HG02973 (cell line): Measurements from ENCODE around the gene PPFIA1.

Experiments
- ATAC-seq: cut with Tn5 transposase; IDR thresholded peaks from one replicate; pipeline ENCODE4 v1.9.1; 2021; ENCODE audit warnings: moderate library complexity; ENCODE audit not compliant: unreplicated experiment

PPFIA1 gene

DNA sequence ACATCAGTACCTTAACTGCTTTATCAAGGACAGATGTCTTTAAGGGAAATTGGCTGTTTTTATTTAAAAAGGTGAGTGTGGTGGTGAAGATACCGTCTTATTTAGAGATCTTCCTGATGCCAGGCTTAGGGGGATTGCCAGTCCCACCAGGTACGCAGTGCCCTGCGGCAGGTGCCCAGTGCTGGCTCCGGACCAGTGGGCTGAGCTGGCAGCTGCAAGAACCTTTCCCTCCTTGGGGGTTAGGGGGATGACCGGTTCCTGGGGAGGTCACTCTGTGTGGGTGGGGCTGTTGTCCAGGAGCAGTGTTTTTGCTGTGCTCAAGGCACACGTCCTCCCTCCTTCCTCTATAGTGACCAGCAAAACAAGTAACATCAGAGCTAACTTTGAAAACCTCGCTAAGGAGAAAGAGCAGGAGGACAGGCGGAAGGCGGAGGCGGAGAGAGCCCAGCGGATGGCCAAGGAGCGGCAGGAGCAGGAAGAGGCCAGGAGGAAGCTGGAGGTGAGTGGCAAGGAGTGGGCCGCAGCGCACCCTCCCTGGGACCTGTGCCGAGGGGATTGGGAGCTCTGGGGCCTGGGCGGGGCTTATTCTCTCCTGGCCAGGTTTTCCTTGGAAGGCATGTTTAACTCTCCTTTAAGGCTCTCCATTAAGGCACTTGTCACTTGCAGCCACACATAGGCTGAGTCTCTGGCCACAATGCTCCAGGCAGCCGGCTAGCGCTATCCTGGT is 158.4 kb downstream of the PPFIA1 start:
- ATAC-seq = no peak

- ATAC-seq = no peak
These were observed 158.9 kb downstream of the PPFIA1 start for GRCh38 chr11:70429428-70429705.

- no peak for ATAC-seq
These were observed 159.4 kb downstream of the PPFIA1 start for GRCh38 chr11:70429724-70430521.

- no peak for ATAC-seq
These were observed 160.4 kb downstream of the PPFIA1 start for GRCh38 chr11:70430671-70431574.

GRCh38 chr11:70431611-70432010 is 161.1 kb downstream of the PPFIA1 start:
- no peak for ATAC-seq

GRCh38 chr11:70432065-70432464 is 161.6 kb downstream of the PPFIA1 start:
- ATAC-seq = no peak

DNA sequence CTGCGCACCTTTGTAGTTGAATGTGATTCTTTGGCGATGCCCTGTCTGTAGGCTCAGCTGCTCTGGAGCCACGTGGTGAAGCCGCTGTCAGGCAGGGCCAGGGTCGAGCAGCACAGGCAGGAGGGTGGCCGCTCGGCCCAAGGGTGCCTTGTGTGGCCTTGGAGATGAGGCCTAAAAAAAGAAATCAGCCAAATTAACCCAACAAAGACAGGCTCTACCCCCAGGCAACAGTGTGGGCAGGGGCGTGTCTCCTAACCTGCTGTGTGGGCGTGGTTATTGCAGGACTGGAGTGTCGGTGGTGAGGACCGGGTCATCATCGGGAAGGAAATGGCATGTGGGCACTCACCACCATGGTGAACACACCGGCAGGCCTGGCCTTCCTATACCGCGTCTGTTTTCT is 162.1 kb downstream of the PPFIA1 start:
- ATAC-seq = no peak

DNA sequence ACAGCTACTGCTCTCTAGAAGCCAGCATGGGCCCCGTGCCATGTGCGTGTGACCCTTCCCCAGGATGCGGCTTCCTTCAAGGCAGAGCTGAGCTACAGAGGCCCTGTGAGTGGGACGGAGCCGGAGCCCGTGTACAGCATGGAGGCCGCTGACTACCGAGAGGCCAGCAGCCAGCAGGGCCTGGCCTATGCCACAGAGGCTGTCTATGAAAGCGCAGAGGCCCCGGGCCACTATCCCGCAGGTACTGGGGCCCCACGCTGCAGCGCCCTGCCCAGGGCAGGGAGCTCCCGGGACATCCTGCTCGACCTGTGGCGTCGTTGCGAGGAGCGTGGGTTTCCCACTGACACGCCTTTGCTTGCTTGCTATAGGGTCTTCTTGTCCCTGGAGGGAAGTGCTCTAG is 162.5 kb downstream of the PPFIA1 start:
- no peak for ATAC-seq

DNA sequence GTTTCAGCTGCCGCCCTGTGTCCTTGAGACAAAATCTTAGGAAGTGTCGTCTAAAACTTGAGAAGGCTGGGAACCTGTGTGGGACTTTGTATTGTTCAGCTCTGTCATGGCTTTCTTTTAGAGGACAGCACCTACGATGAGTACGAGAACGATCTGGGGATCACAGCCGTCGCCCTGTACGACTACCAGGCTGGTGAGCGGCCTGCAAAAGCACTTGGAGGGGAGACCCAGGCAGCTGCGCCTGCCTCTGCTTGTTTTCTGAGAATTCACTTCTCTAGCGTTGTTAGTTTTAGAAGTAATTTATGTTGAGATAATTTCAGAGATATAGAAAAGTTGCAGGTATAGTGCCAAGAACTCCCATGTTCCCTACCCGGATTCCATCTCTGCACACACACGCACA is 163.0 kb downstream of the PPFIA1 start:
- no peak for ATAC-seq
